Common myeloid progenitor, CD34-positive (primary cell): ENCODE results near the gene LAMA5.

ENCODE experiments used
- CTCF ChIA-PET: fragments of 350-600 bp; sonication (Branson Sonifier 250); formaldehyde crosslinking; loops from one replicate; lab custom pipeline; 2021; ENCODE audit warnings: antibody characterized with exemption; lab: Charles Lee
- POLR2A ChIA-PET: fragments of 350-600 bp; sonication (Branson Sonifier 250); formaldehyde crosslinking; loops from one replicate; lab custom pipeline; 2021; ENCODE audit warnings: antibody characterized with exemption; lab: Charles Lee
- DNase-seq, 3 donors: peaks; one replicate each; pipeline versions ENCODE4 v3.0.0 to v3.0.0-alpha.2; 2013
- H3K27ac ChIP-seq, 2 experiments: 1 replicate in 1 of 2; 2 replicates in 1 of 2; pipeline ENCODE4 v1.7.0; 2013; ENCODE audit warnings: inconsistent platforms in 2 of 2, low read length in 2 of 2, mild to moderate bottlenecking in 2 of 2, low read depth in 1 of 2, moderate library complexity in 1 of 2; ENCODE audit not compliant: severe bottlenecking in 2 of 2, insufficient read depth in 1 of 2, poor library complexity in 1 of 2
- H3K27me3 ChIP-seq, 5 experiments: replicated peaks in 2 of 5; 1 replicate in 3 of 5; 2 replicates in 2 of 5; pipeline versions ENCODE4 v1.6.1 to v1.7.0; 2013; ENCODE audit warnings: low read length in 4 of 5, mild to moderate bottlenecking in 2 of 5, moderate library complexity in 2 of 5, inconsistent platforms in 1 of 5; ENCODE audit not compliant: insufficient read depth in 5 of 5, control insufficient read depth in 4 of 5
- H3K36me3 ChIP-seq, 4 experiments: 1 replicate in 2 of 4; 2 replicates in 2 of 4; pipeline versions ENCODE4 v1.6.1 to v1.7.0; 2013; ENCODE audit warnings: low read length in 3 of 4, control low read depth in 1 of 4, mild to moderate bottlenecking in 1 of 4; ENCODE audit not compliant: control insufficient read depth in 4 of 4, insufficient read depth in 4 of 4
- H3K4me1 ChIP-seq, 4 experiments: 1 replicate in 3 of 4; 2 replicates in 1 of 4; pipeline versions ENCODE4 v1.6.1 to v1.7.1; 2013; ENCODE audit warnings: low read length in 3 of 4, mild to moderate bottlenecking in 3 of 4, control low read depth in 1 of 4, inconsistent platforms in 1 of 4, moderate library complexity in 1 of 4; ENCODE audit not compliant: control insufficient read depth in 4 of 4, insufficient read depth in 4 of 4; ENCODE audit errors: control extremely low read depth in 1 of 4
- H3K4me3 ChIP-seq, 7 experiments: 1 replicate in 4 of 7; 2 replicates in 3 of 7; pipeline versions ENCODE4 v1.5.1 to v1.7.0; 2013; ENCODE audit warnings: mild to moderate bottlenecking in 7 of 7, low read length in 6 of 7, moderate library complexity in 6 of 7, inconsistent platforms in 2 of 7, low read depth in 2 of 7, control low read depth in 1 of 7; ENCODE audit not compliant: insufficient read depth in 4 of 7, control insufficient read depth in 1 of 7; ENCODE audit errors: extremely low read depth in 1 of 7
- H3K9me3 ChIP-seq, 5 experiments: 1 replicate in 4 of 5; 2 replicates in 1 of 5; pipeline versions ENCODE4 v1.6.1 to v1.7.1; 2013; ENCODE audit warnings: low read length in 4 of 5, mild to moderate bottlenecking in 2 of 5, inconsistent platforms in 1 of 5, low read depth in 1 of 5, moderate library complexity in 1 of 5; ENCODE audit not compliant: control insufficient read depth in 4 of 5, insufficient read depth in 2 of 5; ENCODE audit errors: control extremely low read depth in 1 of 5
- WGBS: methylation state at CpG from one replicate; pipeline ENCODE4 v1.1.5; 2013; ENCODE audit not compliant: insufficient coverage; 5-methylcytosine and 5-hydroxymethylcytosine counted together

Gene LAMA5

GRCh38 chr20:62368392-62368975 is 1.4 kb upstream of the LAMA5 start:
- Histone ChIP-seq H3K4me3 (no peak overlapping the region), H3K36me3 (no peaks in the 10 kb centered on the region), H3K27me3 (peaks cover 0 to 79% (median 17%) of the 10 kb centered on the region in 5 experiments), H3K9me3 (no peaks in the 10 kb centered on the region), H3K4me1 (peaks cover 0 to 27% (median 22%) of the 10 kb centered on the region in 4 experiments), H3K27ac (no peak overlapping the region)
- DNase-seq, result no peak
- WGBS, result 15% methylated on average over 6 of the region's 15 CpGs
- ChIA-PET CTCF (interaction anchor here (0.6 to 2.1 kb wide), 4 partner anchors 9 to 404 kb away, joined by 3 to 7 read pairs (median 4); no protein-coding TSS in a partner anchor), POLR2A (interaction anchor here (1.3 kb wide), 1 partner anchor 62 kb away, joined by 4 read pairs; no protein-coding TSS in a partner anchor)

DNA sequence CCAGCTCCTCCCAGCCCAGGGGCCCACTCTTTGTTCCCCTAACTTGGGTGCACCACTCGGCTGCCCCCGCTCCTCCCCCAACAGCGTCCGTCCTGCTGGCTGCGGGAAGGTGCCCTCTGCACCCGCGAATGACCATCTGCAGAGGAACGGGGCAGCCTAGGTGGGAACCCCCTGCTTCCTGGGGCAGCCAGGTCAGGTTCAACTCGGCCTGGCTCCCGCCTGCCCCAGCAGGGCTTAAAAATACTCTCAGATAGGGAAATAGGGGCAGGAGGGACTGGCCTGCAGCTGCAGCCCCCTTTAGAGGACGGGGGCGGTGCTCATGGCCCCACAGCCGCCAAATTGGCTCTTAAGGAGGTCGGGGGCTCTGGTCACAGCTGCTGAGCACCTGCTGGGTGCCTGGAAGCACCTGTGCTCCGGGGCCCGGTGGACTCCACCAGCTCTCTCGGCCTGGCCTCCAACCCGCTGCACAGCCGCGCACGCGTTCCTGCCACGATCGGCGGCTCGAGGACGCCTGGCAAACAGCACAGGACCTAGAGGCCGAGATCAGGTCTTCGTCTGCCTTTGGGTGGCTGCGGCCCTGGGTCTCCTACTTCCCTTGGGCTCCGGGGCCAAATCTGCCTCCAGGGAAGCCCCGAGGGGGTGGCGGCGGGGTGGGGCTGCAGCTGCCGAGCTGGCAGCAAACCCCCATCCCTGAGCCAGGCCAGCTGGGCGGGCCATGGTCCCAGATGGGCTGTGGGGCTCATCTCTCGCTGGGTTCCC is 700 bp upstream of the LAMA5 start:
- H3K9me3 ChIP-seq, result no peaks in the 10 kb centered on the region
- peak in 2 of 3 donors; percentile 23 to 41 for DNase-seq
- peak overlapping the region in 5 of 7 experiments; percentile 16 to 66 (median 61) for H3K4me3 ChIP-seq
- POLR2A ChIA-PET, result interaction anchor here (1.3 kb wide), 1 partner anchor 62 kb away, joined by 4 read pairs; no protein-coding TSS in a partner anchor
- no peak overlapping the region for H3K27ac ChIP-seq
- CTCF ChIA-PET, result interaction anchor here (1.4 to 2.1 kb wide), 2 partner anchors 9 to 15 kb away, joined by 3 to 7 read pairs; no protein-coding TSS in a partner anchor
- H3K36me3 ChIP-seq, result no peaks in the 10 kb centered on the region
- H3K27me3 ChIP-seq, result peaks cover 0 to 79% (median 17%) of the 10 kb centered on the region in 5 experiments
- H3K4me1 ChIP-seq, result peaks cover 0 to 27% (median 22%) of the 10 kb centered on the region in 4 experiments
- WGBS, result 4% methylated on average over 36 of the region's 37 CpGs

GRCh38 chr20:62366370-62367135 is 559 bp downstream of the LAMA5 start:
- peaks cover 0 to 68% (median 17%) of the 10 kb centered on the region in 5 experiments for H3K27me3 ChIP-seq
- no peaks in the 10 kb centered on the region for H3K9me3 ChIP-seq
- POLR2A ChIA-PET, result no interaction called here
- WGBS, result under 1% methylated on average over 57 of the region's 72 CpGs
- CTCF ChIA-PET, result no interaction called here
- H3K27ac ChIP-seq, result no peak overlapping the region
- peak overlapping the region; percentile 43 to 69 (median 57) for H3K4me3 ChIP-seq
- H3K36me3 ChIP-seq, result no peaks in the 10 kb centered on the region
- peak in 1 of 3 donors; percentile 40 for DNase-seq
- H3K4me1 ChIP-seq, result peaks cover 0 to 27% (median 22%) of the 10 kb centered on the region in 4 experiments

DNA sequence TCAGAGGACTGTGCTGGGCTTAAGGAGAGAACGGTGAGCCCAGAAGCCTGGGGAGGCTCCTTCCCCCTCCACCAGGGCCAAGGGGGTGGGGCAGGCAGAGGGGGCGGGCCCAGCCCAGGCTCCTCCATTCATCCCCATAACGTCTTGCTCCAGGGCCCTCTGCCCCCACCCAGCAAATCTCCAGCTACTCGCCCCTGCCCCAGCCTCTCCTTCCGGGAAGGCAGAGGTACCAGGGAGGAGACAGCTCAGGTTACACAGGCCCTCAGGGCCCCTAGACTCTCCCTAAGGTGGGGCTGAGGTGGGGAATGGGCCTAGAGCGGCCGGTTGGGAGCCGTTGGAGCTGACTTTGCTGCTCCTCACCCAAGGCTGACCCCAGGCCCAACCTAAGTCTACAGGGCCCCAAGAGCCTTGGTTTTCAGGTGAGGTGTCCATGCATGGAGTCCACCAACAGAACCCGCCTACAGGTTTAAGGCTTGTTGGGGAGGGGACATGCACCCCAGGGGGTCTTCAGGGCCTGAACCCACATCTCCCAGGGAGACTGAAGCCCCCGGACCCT is 1.2 kb downstream of the LAMA5 start:
- Histone ChIP-seq H3K36me3 (no peaks in the 10 kb centered on the region), H3K27ac (no peak overlapping the region), H3K4me3 (peak overlapping the region in 4 of 7 experiments; percentile 50 to 69 (median 64)), H3K9me3 (no peaks in the 10 kb centered on the region), H3K27me3 (peaks cover 0 to 62% (median 17%) of the 10 kb centered on the region in 5 experiments), H3K4me1 (peaks cover 0 to 27% (median 22%) of the 10 kb centered on the region in 4 experiments)
- WGBS, result 57% methylated on average over 4 of the region's 10 CpGs
- ChIA-PET POLR2A (no interaction called here), CTCF (interaction anchor here (0.6 to 1.7 kb wide), 2 partner anchors 9 to 364 kb away, joined by 3 read pairs; no protein-coding TSS in a partner anchor)
- DNase-seq, result no peak

- H3K36me3 ChIP-seq, result no peaks in the 10 kb centered on the region
- POLR2A ChIA-PET, result no interaction called here
- H3K4me3 ChIP-seq, result no peak overlapping the region
- no peak for DNase-seq
- H3K27ac ChIP-seq, result no peak overlapping the region
- H3K4me1 ChIP-seq, result peaks cover 0 to 27% (median 22%) of the 10 kb centered on the region in 4 experiments
- CTCF ChIA-PET, result interaction anchor here (0.6 to 1.7 kb wide), 5 partner anchors 10 to 365 kb away, joined by 3 to 4 read pairs (median 3); no protein-coding TSS in a partner anchor
- peaks cover 0 to 55% (median 17%) of the 10 kb centered on the region in 5 experiments for H3K27me3 ChIP-seq
- 92% methylated on average over 27 of the region's 27 CpGs for WGBS
- no peaks in the 10 kb centered on the region for H3K9me3 ChIP-seq
Observed at GRCh38 chr20:62364911-62365736, 2.0 kb downstream of the LAMA5 start.
